Cardiac muscle cell (in vitro differentiated cells and primary cell): ENCODE measurements around the gene TMTC3. TPM values are rescaled to one million over a fixed set of nuclear protein-coding genes. Genes with fewer than 3 reads are reported as not detected.
A peak's percentile ranks its signal among the peaks of the same experiment; 100 is the strongest.
"Not testable (repeated sequence)": the region's sequence is repeated elsewhere in the genome, so short reads cannot be mapped to it uniquely, and the experiment has no call there.

Experiments
- DNase-seq, 2 donors: peaks; one replicate each; pipeline versions ENCODE4 v3.0.0 to v3.0.0-alpha.2; 2010 to 2017; ENCODE audit warnings: low read depth in 1 of 2, low spot score in 1 of 2
- H3K27ac ChIP-seq: fragments of 200-600 bp; sonication (generic); 2 replicates; pipeline ENCODE4 v1.5.1; 2016
- H3K27me3 ChIP-seq: fragments of 200-600 bp; sonication (generic); 2 replicates; pipeline ENCODE4 v1.6.0; 2016; ENCODE audit warnings: control low read depth
- H3K36me3 ChIP-seq: fragments of 200-600 bp; sonication (generic); 2 replicates; pipeline ENCODE4 v1.5.1; 2016; ENCODE audit warnings: control low read depth
- H3K4me1 ChIP-seq: fragments of 200-600 bp; sonication (generic); 2 replicates; pipeline ENCODE4 v1.8.1; 2017; ENCODE audit warnings: low read depth, mild to moderate bottlenecking, mixed run types
- H3K4me3 ChIP-seq: fragments of 200-600 bp; sonication (generic); 2 replicates; pipeline ENCODE4 v1.5.1; 2016; ENCODE audit warnings: mild to moderate bottlenecking
- H3K9me3 ChIP-seq: fragments of 200-600 bp; sonication (generic); 2 replicates; pipeline ENCODE4 v1.5.1; 2017; ENCODE audit warnings: low read depth, mild to moderate bottlenecking, control low read depth
- CTCF ChIP-seq: IDR thresholded peaks from 2 replicates; pipeline ENCODE4 v1.5.1; 2012; ENCODE audit warnings: low read depth, mild to moderate bottlenecking, low read length
- polyA plus RNA-seq: library from polyadenylated mRNA; unstranded; fragments of >200 nt; fragmentation: Nextera tagmentation; extraction: Ambion mirVana; gene quantifications from 2 replicates; pipeline ENCODE4 v1.2.1, GENCODE V29; 2016
- total RNA-seq: library from RNA; depleted of rRNA; stranded (reverse); fragments of >200 nt; gene quantifications from 2 replicates; pipeline ENCODE4 v1.2.3, GENCODE V29; 2016

TMTC3 gene
- total and polyA plus RNA-seq, 2 experiments from 2014 or later: 5.6 to 13.8 TPM

GRCh38 chr12:88207921-88208620 lies 66.0 kb downstream of the TMTC3 start:
- peak in 1 of 2 donors; percentile 86 for DNase-seq
- no peak overlapping the region for H3K27ac ChIP-seq
- TF ChIP-seq CTCF: no peak

GRCh38 chr12:88208661-88209060 lies 66.6 kb downstream of the TMTC3 start:
- no peak overlapping the region for H3K4me3 ChIP-seq
- H3K36me3 ChIP-seq: no peaks in the 10 kb centered on the region
- no peak for TF ChIP-seq CTCF
- no peaks in the 10 kb centered on the region for H3K9me3 ChIP-seq
- H3K4me1 ChIP-seq: no peaks in the 10 kb centered on the region
- no peak for DNase-seq
- H3K27me3 ChIP-seq: no peaks in the 10 kb centered on the region
- no peak overlapping the region for H3K27ac ChIP-seq

More at GRCh38 chr12:88207921-88208620, 66.0 kb downstream of the TMTC3 start:
- Histone ChIP-seq H3K36me3 (no peaks in the 10 kb centered on the region), H3K9me3 (no peaks in the 10 kb centered on the region), H3K4me3 (no peak overlapping the region), H3K4me1 (no peaks in the 10 kb centered on the region), H3K27me3 (no peaks in the 10 kb centered on the region)

GRCh38 chr12:88210311-88210710 lies 68.2 kb downstream of the TMTC3 start:
- not testable (repeated sequence) for H3K27me3 ChIP-seq, H3K4me1 ChIP-seq, H3K36me3 ChIP-seq, H3K4me3 ChIP-seq, H3K9me3 ChIP-seq, H3K27ac ChIP-seq, DNase-seq

GRCh38 chr12:88218293-88218692 lies 76.2 kb downstream of the TMTC3 start:
- no peaks in the 10 kb centered on the region for H3K9me3 ChIP-seq
- no peaks in the 10 kb centered on the region for H3K4me1 ChIP-seq
- no peak overlapping the region for H3K27ac ChIP-seq
- no peak for TF ChIP-seq CTCF
- no peaks in the 10 kb centered on the region for H3K36me3 ChIP-seq
- H3K27me3 ChIP-seq: no peaks in the 10 kb centered on the region
- H3K4me3 ChIP-seq: no peak overlapping the region
- no peak for DNase-seq

GRCh38 chr12:88219861-88220260 lies 77.8 kb downstream of the TMTC3 start:
- H3K27me3 ChIP-seq: no peaks in the 10 kb centered on the region
- no peaks in the 10 kb centered on the region for H3K36me3 ChIP-seq
- TF ChIP-seq CTCF: no peak
- no peak overlapping the region for H3K4me3 ChIP-seq
- H3K27ac ChIP-seq: no peak overlapping the region
- no peaks in the 10 kb centered on the region for H3K4me1 ChIP-seq
- no peaks in the 10 kb centered on the region for H3K9me3 ChIP-seq
- no peak for DNase-seq

GRCh38 chr12:88223519-88223918 lies 81.4 kb downstream of the TMTC3 start:
- no peaks in the 10 kb centered on the region for H3K36me3 ChIP-seq
- H3K4me1 ChIP-seq: no peaks in the 10 kb centered on the region
- H3K9me3 ChIP-seq: no peaks in the 10 kb centered on the region
- no peaks in the 10 kb centered on the region for H3K27me3 ChIP-seq
- H3K4me3 ChIP-seq: no peak overlapping the region
- no peak overlapping the region for H3K27ac ChIP-seq
- no peak for DNase-seq
- no peak for TF ChIP-seq CTCF
